ENCODE results near the gene NUAK1.

Gene NUAK1

GRCh38 chr12:106029532-106029931, 109.2 kb downstream of the NUAK1 start:
- TF ChIP-seq TAF1 (IDR thresholded peaks at IDR 0.05; ENCODE audit: borderline replicate concordance, insufficient read depth, low read length) (no peak), SIN3A (IDR thresholded peaks at IDR 0.05; ENCODE audit: borderline replicate concordance, insufficient read depth, low read length) (no peak), FOXP2 (optimal IDR thresholded peaks at IDR 0.05; ENCODE audit: borderline replicate concordance, extremely low read depth, extremely low read length, insufficient read depth) (no peak), POLR2AphosphoS5 (IDR thresholded peaks at IDR 0.05; ENCODE audit: low read depth, low read length) (no peak), REST (IDR thresholded peaks at IDR 0.05; ENCODE audit: insufficient read depth in 1 of 2, low read depth in 2 of 2, low read length in 2 of 2) (no peak)

DNA sequence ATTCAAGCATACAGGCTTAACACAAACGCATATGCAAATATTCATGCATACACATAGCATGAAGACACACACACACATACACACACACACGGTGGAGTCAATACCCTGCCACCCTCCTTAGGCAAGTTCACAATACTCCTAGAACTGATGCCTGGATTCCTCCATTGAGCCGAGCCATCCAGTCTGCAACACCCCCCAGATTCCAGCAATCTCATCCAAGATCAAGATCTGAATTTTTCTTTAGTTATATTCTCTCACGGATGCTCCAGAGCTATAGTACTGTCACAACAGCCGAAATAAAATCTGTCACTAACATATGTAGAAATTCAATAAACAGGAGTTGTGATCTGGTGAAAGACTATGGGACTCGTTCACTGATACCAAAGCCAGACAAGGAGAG, 110.8 kb downstream of the NUAK1 start:
- TF ChIP-seq REST (IDR thresholded peaks at IDR 0.05; ENCODE audit: insufficient read depth in 1 of 2, low read depth in 2 of 2, low read length in 2 of 2) (no peak), TAF1 (IDR thresholded peaks at IDR 0.05; ENCODE audit: borderline replicate concordance, insufficient read depth, low read length) (no peak), POLR2AphosphoS5 (IDR thresholded peaks at IDR 0.05; ENCODE audit: low read depth, low read length) (no peak), SIN3A (IDR thresholded peaks at IDR 0.05; ENCODE audit: borderline replicate concordance, insufficient read depth, low read length) (no peak), FOXP2 (optimal IDR thresholded peaks at IDR 0.05; ENCODE audit: borderline replicate concordance, extremely low read depth, extremely low read length, insufficient read depth) (no peak)

DNA sequence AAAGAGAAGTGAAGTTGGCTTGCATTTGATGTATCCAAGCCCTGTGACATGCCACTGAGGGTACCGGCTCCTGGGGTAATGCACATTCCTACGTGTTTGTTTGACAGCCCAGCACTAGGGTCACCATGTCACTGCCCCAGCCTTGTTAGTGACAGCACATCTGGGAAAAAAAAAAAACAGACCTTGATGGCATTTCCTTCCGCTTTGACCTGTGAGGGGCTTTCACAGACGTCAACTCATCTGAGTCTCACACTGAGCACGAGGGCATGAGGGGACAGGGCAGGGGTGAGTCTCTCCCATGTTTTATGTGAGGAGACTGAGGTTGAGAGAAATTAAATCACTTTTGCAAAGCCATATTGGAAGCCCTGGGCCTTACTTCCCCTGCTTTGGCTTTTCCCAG, 111.5 kb downstream of the NUAK1 start:
- no peak for TF ChIP-seq TAF1 (IDR thresholded peaks at IDR 0.05; ENCODE audit: borderline replicate concordance, insufficient read depth, low read length)

DNA sequence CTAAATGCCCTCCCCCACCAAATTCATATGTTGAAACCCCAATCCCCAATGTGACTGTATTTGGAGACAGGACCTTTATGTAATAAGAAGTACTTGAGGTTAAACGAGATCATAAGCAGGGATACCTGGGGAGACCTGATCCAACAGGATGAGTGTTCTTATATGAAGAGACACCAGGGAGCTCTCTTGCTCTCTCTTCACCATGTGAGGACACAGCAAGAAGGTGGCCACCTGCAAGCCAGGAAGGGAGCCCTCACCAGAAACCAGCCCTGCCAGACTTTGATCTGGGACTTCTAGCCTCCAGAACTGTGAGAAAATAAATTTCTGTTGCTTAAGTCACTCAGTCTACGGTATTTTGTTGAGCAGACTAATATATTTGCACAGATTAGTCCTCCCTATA, 113.6 kb downstream of the NUAK1 start:
- no peak for TF ChIP-seq TAF1 (IDR thresholded peaks at IDR 0.05; ENCODE audit: borderline replicate concordance, insufficient read depth, low read length)
- no peak for TF ChIP-seq SIN3A (IDR thresholded peaks at IDR 0.05; ENCODE audit: borderline replicate concordance, insufficient read depth, low read length)
- no peak for TF ChIP-seq FOXP2 (optimal IDR thresholded peaks at IDR 0.05; ENCODE audit: borderline replicate concordance, extremely low read depth, extremely low read length, insufficient read depth)
- no peak for TF ChIP-seq POLR2AphosphoS5 (IDR thresholded peaks at IDR 0.05; ENCODE audit: low read depth, low read length)
- no peak for TF ChIP-seq REST (IDR thresholded peaks at IDR 0.05; ENCODE audit: insufficient read depth in 1 of 2, low read depth in 2 of 2, low read length in 2 of 2)

DNA sequence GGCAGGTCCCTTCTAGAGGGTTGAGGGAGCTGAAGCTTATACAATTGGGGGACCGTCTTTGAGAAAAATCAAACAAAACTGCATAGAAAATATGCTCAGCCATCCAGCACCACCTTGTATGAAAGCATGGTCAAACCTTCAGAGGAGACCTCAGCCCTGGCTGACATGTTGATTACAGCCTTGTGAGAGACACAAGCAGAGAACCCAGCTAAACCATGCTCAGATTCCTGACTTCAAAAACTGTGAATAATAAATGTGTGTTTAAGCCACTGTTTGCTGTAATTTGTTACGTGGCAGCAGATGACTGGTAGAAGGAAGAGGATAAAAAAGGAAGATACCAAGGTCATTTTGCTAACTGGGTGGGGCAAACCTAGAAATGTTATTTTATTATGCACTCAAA, 115.7 kb downstream of the NUAK1 start:
- TF ChIP-seq SIN3A (IDR thresholded peaks at IDR 0.05; ENCODE audit: borderline replicate concordance, insufficient read depth, low read length) (no peak), TAF1 (IDR thresholded peaks at IDR 0.05; ENCODE audit: borderline replicate concordance, insufficient read depth, low read length) (no peak), REST (IDR thresholded peaks at IDR 0.05; ENCODE audit: insufficient read depth in 1 of 2, low read depth in 2 of 2, low read length in 2 of 2) (no peak), POLR2AphosphoS5 (IDR thresholded peaks at IDR 0.05; ENCODE audit: low read depth, low read length) (no peak), FOXP2 (optimal IDR thresholded peaks at IDR 0.05; ENCODE audit: borderline replicate concordance, extremely low read depth, extremely low read length, insufficient read depth) (no peak)
